K562 (cell line): ENCODE results near the gene FOSL2. TPM values are rescaled to one million over a fixed set of nuclear protein-coding genes. Genes with fewer than 3 reads are reported as not detected.
A peak's percentile ranks its signal among the peaks of the same experiment; 100 is the strongest.

Experiments used
- ATAC-seq: fragments of 200-7000 bp; cut with Tn5 transposase; 3 replicates; pipeline ENCODE4 v1.9.1; 2020; ENCODE audit warnings: moderate library complexity
- BruUV-seq: library from RNA; stranded (reverse); fragments of 400-500 nt; replicated peaks from 2 replicates; lab custom pipeline; 2021; lab: Mats Ljungman, UMichigan
- CTCF ChIA-PET: fragments of 300-600 bp; formaldehyde crosslinking; extraction: SDS; loops from one replicate; lab custom pipeline; 2021; ENCODE audit warnings: low intra/inter-chr PET ratio; lab: Yijun Ruan, JAX
- POLR2A ChIA-PET: fragments of 300-600, 350-650 bp; sonication (Branson Sonifier 250); formaldehyde crosslinking; extraction: SDS; loops from one replicate; lab custom pipeline; 2021; ENCODE audit warnings: antibody characterized with exemption, inconsistent platforms; lab: Yijun Ruan, JAX
- DNase-seq, 4 experiments: peaks; one replicate each; pipeline versions ENCODE4 v3.0.0 to v3.0.0-alpha.2; 2011 to 2018; ENCODE audit warnings: low spot score in 3 of 4, mixed read lengths in 3 of 4; ENCODE audit errors: extremely low read depth in 1 of 4
- FAIRE-seq: peaks from 2 replicates; lab custom pipeline; 2011; peaks lifted over from hg19 to GRCh38; lab: Jason Lieb, UNC
- H2AFZ ChIP-seq: 2 replicates; pipeline ENCODE4 v1.6.0; 2011; ENCODE audit warnings: low read depth, low read length, control low read depth, inconsistent platforms
- H3K27ac ChIP-seq: fragments of 200-600 bp; 3 replicates; pipeline ENCODE4 v1.8.0; 2011; ENCODE audit warnings: low read depth, mild to moderate bottlenecking, control low read depth, inconsistent platforms, low read length, moderate library complexity, mixed read lengths; ENCODE audit errors: extremely low read depth
- H3K27me3 ChIP-seq, 2 experiments: fragments of 300-600 bp in 1 of 2; 2 replicates in 1 of 2; 3 replicates in 1 of 2; pipeline versions ENCODE4 v1.6.0 to v1.8.0; 2011; ENCODE audit warnings: inconsistent platforms in 2 of 2, low read length in 2 of 2, mild to moderate bottlenecking in 1 of 2, mixed read lengths in 1 of 2, moderate library complexity in 1 of 2; ENCODE audit not compliant: control insufficient read depth in 2 of 2, insufficient read depth in 2 of 2
- H3K36me3 ChIP-seq: fragments of 300-600 bp; 3 replicates; pipeline ENCODE4 v1.8.0; 2011; ENCODE audit warnings: mild to moderate bottlenecking, low read length, inconsistent platforms; ENCODE audit not compliant: control insufficient read depth, insufficient read depth
- H3K4me1 ChIP-seq, 2 experiments: fragments of 200-600 bp in 1 of 2; replicated peaks in 1 of 2; 2 replicates in 1 of 2; 3 replicates in 1 of 2; pipeline versions ENCODE4 v1.5.1 to v1.8.0; 2011; ENCODE audit warnings: inconsistent platforms in 2 of 2, low read length in 2 of 2, mild to moderate bottlenecking in 1 of 2, mixed read lengths in 1 of 2, moderate library complexity in 1 of 2; ENCODE audit not compliant: control insufficient read depth in 2 of 2, insufficient read depth in 2 of 2
- H3K4me2 ChIP-seq: 2 replicates; pipeline ENCODE4 v1.6.1; 2011; ENCODE audit warnings: low read length, control low read depth, inconsistent platforms, mixed read lengths; ENCODE audit not compliant: insufficient read depth
- H3K4me3 ChIP-seq: fragments of 200-600 bp; sonication (generic), shearing (Covaris generic); 2 replicates; pipeline ENCODE4 v1.5.1; 2016; ENCODE audit warnings: control low read depth, inconsistent platforms
- H3K79me2 ChIP-seq: fragments of 200-600 bp; 3 replicates; pipeline ENCODE4 v1.8.0; 2011; ENCODE audit warnings: low read length, inconsistent platforms; ENCODE audit not compliant: control insufficient read depth, insufficient read depth
- H3K9ac ChIP-seq, 2 experiments: 2 replicates each; pipeline versions ENCODE4 v1.6.0 to v1.6.1; 2011; ENCODE audit warnings: low read depth in 2 of 2, low read length in 2 of 2, control low read depth in 1 of 2, inconsistent platforms in 1 of 2, mild to moderate bottlenecking in 1 of 2, mixed read lengths in 1 of 2; ENCODE audit not compliant: insufficient read depth in 1 of 2
- H3K9me1 ChIP-seq: one replicate; pipeline ENCODE4 v1.6.0; 2011; ENCODE audit warnings: inconsistent platforms, mild to moderate bottlenecking, low read length, moderate library complexity; ENCODE audit not compliant: control insufficient read depth, insufficient read depth
- H3K9me3 ChIP-seq: replicated peaks from 2 replicates; pipeline ENCODE4 v1.5.1; 2011; ENCODE audit warnings: low read depth, low read length, inconsistent platforms; ENCODE audit not compliant: control insufficient read depth, insufficient read depth
- H4K20me1 ChIP-seq: replicated peaks from 2 replicates; pipeline ENCODE4 v1.6.1; 2011; ENCODE audit warnings: low read length, inconsistent platforms, mixed read lengths; ENCODE audit not compliant: control insufficient read depth, insufficient read depth
- BACH1 ChIP-seq: fragments of 200-800 bp; sonication (Bioruptor generic); IDR thresholded peaks from 2 replicates; pipeline ENCODE4 v1.6.1; 2016; ENCODE audit warnings: missing genetic modification characterization, missing compliant biosample characterization
- BCL6 ChIP-seq: fragments of 250-450 bp; sonication (Bioruptor Pico); IDR thresholded peaks from 2 replicates; pipeline ENCODE4 v1.4.0; 2020
- GABPB1 ChIP-seq: sonication (generic); formaldehyde crosslinking; IDR thresholded peaks from 2 replicates; pipeline ENCODE4 v1.8.0; 2022; ENCODE audit warnings: mild to moderate bottlenecking, missing genetic modification reagents
- RBM25 ChIP-seq: fragments of 200-400 bp; formaldehyde crosslinking; IDR thresholded peaks from 2 replicates; pipeline ENCODE4 v1.6.1; 2018; ENCODE audit warnings: low read length, low read depth, moderate library complexity; ENCODE audit not compliant: severe bottlenecking
- WGBS: fragments of 100-300 bp; shearing (Covaris generic); methylation state at CpG from one replicate; pipeline ENCODE4 v1.1.6; 2016; ENCODE audit warnings: low coverage, mixed read lengths; ENCODE audit not compliant: insufficient coverage; ENCODE audit errors: missing lambda C conversion rate; 5-methylcytosine and 5-hydroxymethylcytosine counted together
- in situ Hi-C: fragments of 300-500 bp; cut with MboI; formaldehyde crosslinking; loops from 4 replicates; pipeline ENCODE4 v1.15.0; 2018; ENCODE audit warnings: inconsistent platforms, mixed read lengths
- intact Hi-C: fragments of 100-400 bp; cut with micrococcal nuclease; formaldehyde crosslinking; loops from 2 replicates; pipeline ENCODE4 v1.14.2; 2022
- polyA plus RNA-seq, 8 experiments: library from polyadenylated mRNA; depleted of rRNA in 4 of 8; stranded (reverse) in 5 of 8; unstranded in 3 of 8; fragments of >200 nt; fragmentation: Nextera tagmentation in 2 of 8; fragmentation: Illumina TruSeq in 1 of 8; extraction: Ambion mirVana in 2 of 8; extraction: Trizol in 1 of 8; gene quantifications; 2 replicates each; pipeline versions ENCODE4 v1.2.1 to v1.2.3, GENCODE V29; 2011 to 2014; ENCODE audit warnings: inconsistent platforms in 1 of 8, missing spikeins in 1 of 8
- total RNA-seq, 7 experiments: library from RNA; depleted of rRNA in 6 of 7; stranded (reverse); fragments of >200 nt in 6 of 7; fragmentation: Illumina TruSeq in 2 of 7; extraction: Trizol in 2 of 7; gene quantifications; 2 replicates each; pipeline versions ENCODE4 v1.2.1 to v1.2.3, GENCODE V29; 2011 to 2021; ENCODE audit warnings: low replicate concordance in 1 of 7

Gene FOSL2
- total and polyA plus RNA-seq, 9 of the 15 experiments (the other 6 are each of a cell fraction or from before 2014, with no cell fraction given): 0.04 to 2.9 (median 0.80) TPM

GRCh38 chr2:28435241-28435640 lies 42.6 kb downstream of the FOSL2 start:
- Histone ChIP-seq H3K4me1 (peaks cover 10% of the 10 kb centered on the region in 2 experiments), H2AFZ (no peak overlapping the region), H4K20me1 (no peaks in the 10 kb centered on the region), H3K4me3 (no peak overlapping the region), H3K27me3 (peaks cover 0 to 68% of the 10 kb centered on the region in 2 experiments; a peak in 4 of 5 replicates), H3K4me2 (no peak overlapping the region), H3K9ac (no peak overlapping the region), H3K36me3 (no peaks in the 10 kb centered on the region), H3K79me2 (no peaks in the 10 kb centered on the region), H3K9me3 (no peaks in the 10 kb centered on the region; the same call in 1 of the 2 replicates), H3K9me1 (no peaks in the 10 kb centered on the region), H3K27ac (no peak overlapping the region)
- in situ Hi-C loops (no loop called here), intact Hi-C loops (no loop called here)
- FAIRE-seq (no peak), ATAC-seq (no peak), DNase-seq (no peak)
- CTCF ChIA-PET: no interaction called here
- 8% methylated on average over 4 of the region's 4 CpGs for WGBS
- POLR2A ChIA-PET: interaction anchor here (0.7 kb wide), 2 partner anchors 8 to 197 kb away, joined by 3 read pairs; no protein-coding TSS in a partner anchor
- TF ChIP-seq GABPB1 (CRISPR knock-in tag) (no peak), RBM25 (peak; percentile 4), BCL6 (no peak)
- no TSS peak for BruUV-seq

DNA sequence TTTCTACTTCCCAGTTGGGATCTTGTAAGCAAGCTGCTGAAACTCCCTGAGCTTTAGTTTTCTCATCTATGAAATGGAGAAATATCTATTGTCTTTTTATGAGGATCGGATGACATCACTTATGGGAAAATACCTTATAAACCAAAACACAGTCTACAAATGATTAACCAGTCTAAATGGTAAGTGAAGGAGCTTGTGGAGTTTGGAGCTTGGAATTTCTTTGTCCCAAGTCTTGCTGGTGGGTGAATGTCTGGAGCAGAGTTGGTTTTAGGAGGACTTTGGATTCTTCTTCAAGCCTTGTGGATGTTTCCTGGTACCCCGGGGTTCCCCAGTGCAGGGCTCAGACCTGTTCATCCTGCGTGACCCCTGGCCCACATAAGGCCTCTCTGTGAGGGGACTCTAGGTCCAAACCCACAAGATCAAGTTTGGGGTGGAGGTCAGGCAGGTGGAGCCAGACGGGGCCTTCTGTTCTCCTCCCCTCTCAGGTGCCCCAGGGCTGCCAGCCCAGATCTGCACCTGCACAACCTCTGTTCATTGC lies 43.2 kb downstream of the FOSL2 start:
- no peak for TF ChIP-seq BACH1 (tag)
- Histone ChIP-seq H3K4me3 (no peak overlapping the region), H3K4me1 (peaks cover 10% of the 10 kb centered on the region in 2 experiments), H3K36me3 (no peaks in the 10 kb centered on the region), H3K27ac (no peak overlapping the region), H3K9me3 (no peaks in the 10 kb centered on the region; the same call in 1 of the 2 replicates), H4K20me1 (no peaks in the 10 kb centered on the region), H3K27me3 (peaks cover 0 to 66% of the 10 kb centered on the region in 2 experiments; a peak in 4 of 5 replicates), H2AFZ (no peak overlapping the region), H3K9me1 (no peaks in the 10 kb centered on the region), H3K4me2 (no peak overlapping the region), H3K79me2 (no peaks in the 10 kb centered on the region), H3K9ac (no peak overlapping the region)
- intact Hi-C loops: no loop called here
- CTCF ChIA-PET: no interaction called here
- POLR2A ChIA-PET: interaction anchor here (0.6 to 0.7 kb wide), 2 partner anchors 196 to 234 kb away, joined by 3 read pairs; no protein-coding TSS in a partner anchor
- in situ Hi-C loops: no loop called here
- ATAC-seq: no peak
- no peak for DNase-seq
- no TSS peak for BruUV-seq
- FAIRE-seq: no peak
- WGBS: 11% methylated on average over 4 of the region's 4 CpGs
